GM12865 (cell line): Measurements from ENCODE around the gene ADRB2.
"Not testable (repeated sequence)": the region's sequence is repeated elsewhere in the genome, so short reads cannot be mapped to it uniquely, and the experiment has no call there.

Source experiments
- DNase-seq: peaks from one replicate; pipeline ENCODE4 v3.0.0; 2010; ENCODE audit warnings: low read depth
- H3K4me3 ChIP-seq: 2 replicates; pipeline ENCODE4 v1.5.1; 2011; ENCODE audit warnings: mild to moderate bottlenecking, low read depth, low read length, control low read depth
- CTCF ChIP-seq: IDR thresholded peaks from 2 replicates; pipeline ENCODE4 v1.5.1; 2011; ENCODE audit warnings: low read length, control low read depth, low read depth, inconsistent platforms; ENCODE audit not compliant: insufficient read depth; ENCODE audit errors: missing control alignments

The ADRB2 gene

GRCh38 chr5:148794729-148795561, 31.5 kb upstream of the ADRB2 start:
- no peak overlapping the region for H3K4me3 ChIP-seq
- TF ChIP-seq CTCF: no peak
- DNase-seq: no peak

GRCh38 chr5:148796936-148797335, 29.5 kb upstream of the ADRB2 start:
- no peak for TF ChIP-seq CTCF
- no peak overlapping the region for H3K4me3 ChIP-seq
- no peak for DNase-seq

GRCh38 chr5:148798786-148799185, 27.6 kb upstream of the ADRB2 start:
- TF ChIP-seq CTCF: no peak
- H3K4me3 ChIP-seq: no peak overlapping the region
- DNase-seq: no peak

- no peak for DNase-seq
- TF ChIP-seq CTCF: no peak
- no peak overlapping the region for H3K4me3 ChIP-seq
Observed at GRCh38 chr5:148799737-148800527, 26.5 kb upstream of the ADRB2 start.

- no peak overlapping the region for H3K4me3 ChIP-seq
- no peak for DNase-seq
- no peak for TF ChIP-seq CTCF
Observed at GRCh38 chr5:148801682-148802276, 24.6 kb upstream of the ADRB2 start.

GRCh38 chr5:148803451-148803850, 23.0 kb upstream of the ADRB2 start:
- not testable (repeated sequence) for DNase-seq

GRCh38 chr5:148804393-148804792, 22.0 kb upstream of the ADRB2 start:
- no peak for TF ChIP-seq CTCF
- H3K4me3 ChIP-seq: no peak overlapping the region
- no peak for DNase-seq

More at GRCh38 chr5:148803451-148803850, 23.0 kb upstream of the ADRB2 start:
- not testable (repeated sequence) for H3K4me3 ChIP-seq
